ENCODE results near the gene JCAD.

Gene JCAD

GRCh38 chr10:29994811-29995210 is 64.6 kb downstream of the JCAD start:
- Histone ChIP-seq H3K79me2 (ENCODE audit: control insufficient read depth, insufficient read depth, low read length, poor library complexity) (no peaks in the 10 kb centered on the region), H3K79me1 (ENCODE audit: low read length) (no peaks in the 10 kb centered on the region), H3K27me3 (ENCODE audit: insufficient read depth, low read length) (no peaks in the 10 kb centered on the region), H4K8ac (ENCODE audit: low read depth, low read length) (no peak overlapping the region), H3K9ac (ENCODE audit: low read length) (no peak overlapping the region), H4K91ac (ENCODE audit: low read depth, low read length) (no peak overlapping the region), H4K12ac (ENCODE audit: low read depth, low read length) (no peak overlapping the region), H2BK5ac (ENCODE audit: low read depth, low read length, poor library complexity) (no peak overlapping the region), H3K4me2 (ENCODE audit: low read length) (no peak overlapping the region), H2BK120ac (ENCODE audit: insufficient read depth, low read length, poor library complexity) (no peak overlapping the region), H3K27ac (ENCODE audit: low read depth, low read length) (no peak overlapping the region), H3K14ac (ENCODE audit: low read length) (no peak overlapping the region), H3K4me1 (ENCODE audit: control insufficient read depth in 1 of 2, insufficient read depth in 2 of 2, low read length in 2 of 2) (peaks cover 2 to 8% of the 10 kb centered on the region in 2 experiments), H2AFZ (ENCODE audit: insufficient read depth, low read length, poor library complexity) (no peak overlapping the region), H3K9me3 (ENCODE audit: insufficient read depth, low read depth, low read length) (no peaks in the 10 kb centered on the region), H2AK5ac (ENCODE audit: low read length) (no peak overlapping the region), H3K36me3 (ENCODE audit: control insufficient read depth in 1 of 2, insufficient read depth in 2 of 2, low read length in 2 of 2) (no peaks in the 10 kb centered on the region), H2BK12ac (ENCODE audit: low read length) (no peak overlapping the region), H3K18ac (ENCODE audit: low read length) (no peak overlapping the region), H3K4me3 (ENCODE audit: low read depth, low read length) (no peak overlapping the region), H3K23ac (ENCODE audit: low read length) (no peak overlapping the region), H3K4ac (ENCODE audit: low read depth, low read length) (no peak overlapping the region)
- WGBS (ENCODE audit: extremely low coverage, insufficient coverage, insufficient read length) = no CpG with 5 or more reads among the region's 4 CpGs
- no peak for DNase-seq

GRCh38 chr10:29993319-29993915 is 66.0 kb downstream of the JCAD start:
- no peak overlapping the region for H3K18ac ChIP-seq (ENCODE audit: low read length)
- H2BK12ac ChIP-seq (ENCODE audit: low read length) = no peak overlapping the region
- no peaks in the 10 kb centered on the region for H3K9me3 ChIP-seq (ENCODE audit: insufficient read depth, low read depth, low read length)
- peaks cover 2 to 8% of the 10 kb centered on the region in 2 experiments for H3K4me1 ChIP-seq (ENCODE audit: control insufficient read depth in 1 of 2, insufficient read depth in 2 of 2, low read length in 2 of 2)
- H3K36me3 ChIP-seq (ENCODE audit: control insufficient read depth in 1 of 2, insufficient read depth in 2 of 2, low read length in 2 of 2) = no peaks in the 10 kb centered on the region
- no CpG with 5 or more reads among the region's 18 CpGs for WGBS (ENCODE audit: extremely low coverage, insufficient coverage, insufficient read length)
- H2AFZ ChIP-seq (ENCODE audit: insufficient read depth, low read length, poor library complexity) = no peak overlapping the region
- no peak overlapping the region for H3K4ac ChIP-seq (ENCODE audit: low read depth, low read length)
- H4K12ac ChIP-seq (ENCODE audit: low read depth, low read length) = no peak overlapping the region
- no peak overlapping the region for H3K27ac ChIP-seq (ENCODE audit: low read depth, low read length)
- no peaks in the 10 kb centered on the region for H3K79me1 ChIP-seq (ENCODE audit: low read length)
- no peak overlapping the region for H2BK5ac ChIP-seq (ENCODE audit: low read depth, low read length, poor library complexity)
- no peaks in the 10 kb centered on the region for H3K79me2 ChIP-seq (ENCODE audit: control insufficient read depth, insufficient read depth, low read length, poor library complexity)
- H3K9ac ChIP-seq (ENCODE audit: low read length) = no peak overlapping the region
- H4K8ac ChIP-seq (ENCODE audit: low read depth, low read length) = no peak overlapping the region
- H4K91ac ChIP-seq (ENCODE audit: low read depth, low read length) = no peak overlapping the region
- no peak overlapping the region for H3K14ac ChIP-seq (ENCODE audit: low read length)
- H3K4me2 ChIP-seq (ENCODE audit: low read length) = no peak overlapping the region
- H3K27me3 ChIP-seq (ENCODE audit: insufficient read depth, low read length) = no peaks in the 10 kb centered on the region
- no peak overlapping the region for H2BK120ac ChIP-seq (ENCODE audit: insufficient read depth, low read length, poor library complexity)
- DNase-seq = no peak
- H3K23ac ChIP-seq (ENCODE audit: low read length) = no peak overlapping the region
- H2AK5ac ChIP-seq (ENCODE audit: low read length) = no peak overlapping the region
- H3K4me3 ChIP-seq (ENCODE audit: low read depth, low read length) = no peak overlapping the region

- Histone ChIP-seq H3K4me1 (ENCODE audit: control insufficient read depth in 1 of 2, insufficient read depth in 2 of 2, low read length in 2 of 2) (peaks cover 2 to 8% of the 10 kb centered on the region in 2 experiments), H3K79me2 (ENCODE audit: control insufficient read depth, insufficient read depth, low read length, poor library complexity) (no peaks in the 10 kb centered on the region), H2BK5ac (ENCODE audit: low read depth, low read length, poor library complexity) (no peak overlapping the region), H4K8ac (ENCODE audit: low read depth, low read length) (no peak overlapping the region), H3K14ac (ENCODE audit: low read length) (no peak overlapping the region), H3K36me3 (ENCODE audit: control insufficient read depth in 1 of 2, insufficient read depth in 2 of 2, low read length in 2 of 2) (no peaks in the 10 kb centered on the region), H3K9me3 (ENCODE audit: insufficient read depth, low read depth, low read length) (no peaks in the 10 kb centered on the region), H3K27me3 (ENCODE audit: insufficient read depth, low read length) (no peaks in the 10 kb centered on the region), H3K4me2 (ENCODE audit: low read length) (no peak overlapping the region), H2BK12ac (ENCODE audit: low read length) (no peak overlapping the region), H3K4ac (ENCODE audit: low read depth, low read length) (no peak overlapping the region), H3K18ac (ENCODE audit: low read length) (no peak overlapping the region), H3K4me3 (ENCODE audit: low read depth, low read length) (no peak overlapping the region), H4K12ac (ENCODE audit: low read depth, low read length) (no peak overlapping the region), H2BK120ac (ENCODE audit: insufficient read depth, low read length, poor library complexity) (no peak overlapping the region), H4K91ac (ENCODE audit: low read depth, low read length) (no peak overlapping the region), H3K79me1 (ENCODE audit: low read length) (no peaks in the 10 kb centered on the region), H3K9ac (ENCODE audit: low read length) (no peak overlapping the region), H2AFZ (ENCODE audit: insufficient read depth, low read length, poor library complexity) (no peak overlapping the region), H3K27ac (ENCODE audit: low read depth, low read length) (no peak overlapping the region), H2AK5ac (ENCODE audit: low read length) (no peak overlapping the region), H3K23ac (ENCODE audit: low read length) (no peak overlapping the region)
- no peak for DNase-seq
- WGBS (ENCODE audit: extremely low coverage, insufficient coverage, insufficient read length) = no CpG with 5 or more reads among the region's 4 CpGs
Observed at GRCh38 chr10:29992914-29993313, 66.5 kb downstream of the JCAD start.

- Histone ChIP-seq H2BK5ac (ENCODE audit: low read depth, low read length, poor library complexity) (no peak overlapping the region), H3K23ac (ENCODE audit: low read length) (no peak overlapping the region), H2BK120ac (ENCODE audit: insufficient read depth, low read length, poor library complexity) (no peak overlapping the region), H3K9me3 (ENCODE audit: insufficient read depth, low read depth, low read length) (no peaks in the 10 kb centered on the region), H3K79me1 (ENCODE audit: low read length) (no peaks in the 10 kb centered on the region), H3K27ac (ENCODE audit: low read depth, low read length) (no peak overlapping the region), H2AFZ (ENCODE audit: insufficient read depth, low read length, poor library complexity) (no peak overlapping the region), H3K27me3 (ENCODE audit: insufficient read depth, low read length) (no peaks in the 10 kb centered on the region), H3K4me3 (ENCODE audit: low read depth, low read length) (no peak overlapping the region), H4K8ac (ENCODE audit: low read depth, low read length) (no peak overlapping the region), H3K79me2 (ENCODE audit: control insufficient read depth, insufficient read depth, low read length, poor library complexity) (no peaks in the 10 kb centered on the region), H2AK5ac (ENCODE audit: low read length) (no peak overlapping the region), H2BK12ac (ENCODE audit: low read length) (no peak overlapping the region), H3K14ac (ENCODE audit: low read length) (no peak overlapping the region), H4K91ac (ENCODE audit: low read depth, low read length) (no peak overlapping the region), H3K4ac (ENCODE audit: low read depth, low read length) (no peak overlapping the region), H3K4me1 (ENCODE audit: control insufficient read depth in 1 of 2, insufficient read depth in 2 of 2, low read length in 2 of 2) (peaks cover 2 to 5% of the 10 kb centered on the region in 2 experiments), H3K4me2 (ENCODE audit: low read length) (no peak overlapping the region), H3K18ac (ENCODE audit: low read length) (no peak overlapping the region), H3K36me3 (ENCODE audit: control insufficient read depth in 1 of 2, insufficient read depth in 2 of 2, low read length in 2 of 2) (no peaks in the 10 kb centered on the region), H3K9ac (ENCODE audit: low read length) (no peak overlapping the region), H4K12ac (ENCODE audit: low read depth, low read length) (no peak overlapping the region)
- WGBS (ENCODE audit: extremely low coverage, insufficient coverage, insufficient read length) = no CpG with 5 or more reads among the region's 3 CpGs
- DNase-seq = no peak
Observed at GRCh38 chr10:29991382-29991781, 68.0 kb downstream of the JCAD start.

Measured in trophoblast cell (in vitro differentiated cells and primary cell).